H1 (cell line): Measurements from ENCODE around the gene COL6A3. TPM values are rescaled to one million over a fixed set of nuclear protein-coding genes. Genes with fewer than 3 reads are reported as not detected.

Experiments
- CTCF ChIA-PET: fragments of 300-600 bp; sonication (Branson Sonifier 250); formaldehyde crosslinking; loops from one replicate; lab custom pipeline; 2021; ENCODE audit not compliant: partially characterized antibody; lab: Charles Lee
- POLR2A ChIA-PET: fragments of 300-600 bp; sonication (Branson Sonifier 250); formaldehyde crosslinking; loops from one replicate; lab custom pipeline; 2021; ENCODE audit warnings: inconsistent platforms; ENCODE audit not compliant: partially characterized antibody; lab: Charles Lee
- DNase-seq, 2 experiments: peaks; one replicate each; pipeline versions ENCODE4 v3.0.0 to v3.0.0-alpha.2; 2010 to 2022; ENCODE audit warnings: low spot score in 2 of 2, low read depth in 1 of 2, mixed read lengths in 1 of 2
- FAIRE-seq: peaks from 2 replicates; lab custom pipeline; 2011; peaks lifted over from hg19 to GRCh38; lab: Jason Lieb, UNC
- H2AFZ ChIP-seq: 2 replicates; pipeline ENCODE4 v1.8.1; 2012; ENCODE audit warnings: low read length, inconsistent platforms
- H2AK5ac ChIP-seq: 2 replicates; pipeline ENCODE4 v1.6.1; 2013; ENCODE audit warnings: low read depth, low read length
- H2BK120ac ChIP-seq: replicated peaks from 2 replicates; pipeline ENCODE3; 2013; ENCODE audit warnings: low read depth, low read length, inconsistent platforms
- H2BK12ac ChIP-seq: 2 replicates; pipeline ENCODE4 v1.6.1; 2013; ENCODE audit warnings: low read depth, low read length
- H2BK15ac ChIP-seq: 2 replicates; pipeline ENCODE4 v1.6.1; 2013; ENCODE audit warnings: low read length
- H2BK20ac ChIP-seq: 2 replicates; pipeline ENCODE4 v1.6.1; 2013; ENCODE audit warnings: low read length
- H2BK5ac ChIP-seq: 2 replicates; pipeline ENCODE4 v1.6.1; 2013; ENCODE audit warnings: low read depth, low read length
- H3K14ac ChIP-seq: 2 replicates; pipeline ENCODE4 v1.6.1; 2013; ENCODE audit warnings: inconsistent platforms; ENCODE audit not compliant: insufficient read length
- H3K18ac ChIP-seq: 2 replicates; pipeline ENCODE4 v1.6.1; 2013; ENCODE audit warnings: low read length; ENCODE audit errors: extremely low read depth
- H3K23ac ChIP-seq: 2 replicates; pipeline ENCODE4 v1.6.1; 2013; ENCODE audit warnings: inconsistent platforms; ENCODE audit not compliant: insufficient read length
- H3K23me2 ChIP-seq: 2 replicates; pipeline ENCODE4 v1.6.1; 2013; ENCODE audit warnings: low read depth, low read length
- H3K27ac ChIP-seq: 2 replicates; pipeline ENCODE4 v1.6.1; 2011; ENCODE audit warnings: low read depth, low read length, inconsistent platforms
- H3K27me3 ChIP-seq, 4 experiments: replicated peaks in 1 of 4; 1 replicate in 1 of 4; 2 replicates in 3 of 4; pipeline versions ENCODE4 v1.6.1 to v1.8.1; 2011 to 2013; ENCODE audit warnings: low read length in 3 of 4, mild to moderate bottlenecking in 3 of 4, inconsistent platforms in 2 of 4, mixed read lengths in 2 of 4, moderate library complexity in 1 of 4; ENCODE audit not compliant: control insufficient read depth in 3 of 4, insufficient read depth in 3 of 4; ENCODE audit errors: extremely low read depth in 1 of 4
- H3K36me3 ChIP-seq, 4 experiments: 2 replicates each; pipeline versions ENCODE4 v1.6.1 to v1.8.1; 2011 to 2013; ENCODE audit warnings: mild to moderate bottlenecking in 4 of 4, low read length in 3 of 4, moderate library complexity in 2 of 4, control low read depth in 1 of 4, inconsistent platforms in 1 of 4; ENCODE audit not compliant: insufficient read depth in 4 of 4, control insufficient read depth in 2 of 4
- H3K4ac ChIP-seq: replicated peaks from 2 replicates; pipeline ENCODE3; 2013; ENCODE audit warnings: low read length, low read depth, mixed read lengths, inconsistent platforms; ENCODE audit not compliant: insufficient read length
- H3K4me1 ChIP-seq, 4 experiments: replicated peaks in 1 of 4; 1 replicate in 1 of 4; 2 replicates in 3 of 4; pipeline versions ENCODE4 v1.6.1 to v1.8.1; 2011 to 2013; ENCODE audit warnings: low read length in 3 of 4, inconsistent platforms in 2 of 4, mixed read lengths in 1 of 4; ENCODE audit not compliant: insufficient read depth in 4 of 4, control insufficient read depth in 3 of 4
- H3K4me2 ChIP-seq, 2 experiments: 2 replicates each; pipeline versions ENCODE4 v1.6.1 to v1.8.1; 2011 to 2013; ENCODE audit warnings: low read depth in 2 of 2, low read length in 2 of 2, control low read depth in 1 of 2, inconsistent platforms in 1 of 2, mild to moderate bottlenecking in 1 of 2; ENCODE audit not compliant: insufficient read depth in 1 of 2
- H3K4me3 ChIP-seq, 4 experiments: fragments of 200-600, 300-600 bp in 1 of 4; sonication (generic), shearing (Covaris generic), sonication (Bioruptor Twin) in 1 of 4; 2 replicates each; pipeline versions ENCODE4 v1.5.1 to v1.8.1; 2011 to 2016; ENCODE audit warnings: low read length in 4 of 4, low read depth in 3 of 4, control low read depth in 2 of 4, inconsistent platforms in 2 of 4, mild to moderate bottlenecking in 2 of 4, mixed read lengths in 1 of 4, moderate library complexity in 1 of 4; ENCODE audit not compliant: insufficient read depth in 2 of 4; ENCODE audit errors: extremely low read depth in 1 of 4
- H3K56ac ChIP-seq: replicated peaks from 2 replicates; pipeline ENCODE3; 2013; ENCODE audit warnings: low read depth, mild to moderate bottlenecking, mixed read lengths, low read length, inconsistent platforms; ENCODE audit not compliant: insufficient read length
- H3K79me1 ChIP-seq: 2 replicates; pipeline ENCODE4 v1.6.1; 2013; ENCODE audit warnings: low read depth, low read length, control low read depth
- H3K79me2 ChIP-seq, 2 experiments: 2 replicates each; pipeline versions ENCODE4 v1.6.1 to v1.8.1; 2012 to 2013; ENCODE audit warnings: low read length in 2 of 2, mild to moderate bottlenecking in 2 of 2, inconsistent platforms in 1 of 2; ENCODE audit not compliant: insufficient read depth in 2 of 2, control insufficient read depth in 1 of 2
- H3K9ac ChIP-seq, 4 experiments: replicated peaks in 1 of 4; 1 replicate in 1 of 4; 2 replicates in 3 of 4; pipeline versions ENCODE4 v1.6.1 to v1.8.1; 2011 to 2013; ENCODE audit warnings: low read depth in 3 of 4, low read length in 3 of 4, control low read depth in 2 of 4, mild to moderate bottlenecking in 2 of 4, moderate library complexity in 2 of 4, inconsistent platforms in 1 of 4; ENCODE audit errors: extremely low read depth in 1 of 4
- H3K9me3 ChIP-seq, 2 experiments: 2 replicates each; pipeline versions ENCODE4 v1.6.1 to v1.8.1; 2012 to 2013; ENCODE audit warnings: mild to moderate bottlenecking in 2 of 2, moderate library complexity in 2 of 2, control low read depth in 1 of 2, inconsistent platforms in 1 of 2, low read depth in 1 of 2, low read length in 1 of 2, mixed read lengths in 1 of 2; ENCODE audit not compliant: insufficient read depth in 2 of 2
- H4K20me1 ChIP-seq, 2 experiments: replicated peaks in 1 of 2; 2 replicates each; pipeline versions ENCODE3 to v1.8.1; 2011 to 2013; ENCODE audit warnings: inconsistent platforms in 2 of 2, low read length in 2 of 2, mild to moderate bottlenecking in 1 of 2; ENCODE audit not compliant: insufficient read depth in 2 of 2, control insufficient read depth in 1 of 2
- H4K5ac ChIP-seq: 2 replicates; pipeline ENCODE4 v1.6.1; 2013; ENCODE audit warnings: low read length, low read depth, mixed read lengths, inconsistent platforms; ENCODE audit not compliant: insufficient read length
- H4K8ac ChIP-seq: 2 replicates; pipeline ENCODE4 v1.8.0; 2013; ENCODE audit warnings: mild to moderate bottlenecking, moderate library complexity, low read length, inconsistent platforms; ENCODE audit not compliant: insufficient read depth; ENCODE audit errors: extremely low read depth
- H4K91ac ChIP-seq: replicated peaks from 2 replicates; pipeline ENCODE3; 2013; ENCODE audit warnings: low read length, mixed read lengths, inconsistent platforms; ENCODE audit not compliant: insufficient read length
- GABPA ChIP-seq: IDR thresholded peaks from 2 replicates; pipeline ENCODE4 v1.6.1; 2011; ENCODE audit warnings: mild to moderate bottlenecking, low read length, moderate library complexity, borderline replicate concordance; ENCODE audit not compliant: insufficient read depth
- HDAC2 ChIP-seq, 2 experiments: fragments of 300-600 bp in 1 of 2; sonication (generic) in 1 of 2; IDR thresholded peaks; 2 replicates each; pipeline ENCODE4 v1.6.1; 2011 to 2012; ENCODE audit warnings: low read depth in 2 of 2, low read length in 2 of 2, mild to moderate bottlenecking in 2 of 2, moderate library complexity in 2 of 2, borderline replicate concordance in 1 of 2, inconsistent platforms in 1 of 2
- POU5F1 ChIP-seq: IDR thresholded peaks from 2 replicates; pipeline ENCODE4 v1.6.1; 2011; ENCODE audit warnings: low read depth, mild to moderate bottlenecking, low read length, moderate library complexity
- TAF7 ChIP-seq: optimal IDR thresholded peaks from 2 replicates; pipeline ENCODE3; 2011; ENCODE audit warnings: low read depth, mild to moderate bottlenecking, inconsistent platforms, low read length, moderate library complexity, borderline replicate concordance
- TCF12 ChIP-seq: IDR thresholded peaks from 2 replicates; pipeline ENCODE4 v1.6.1; 2011; ENCODE audit warnings: low read depth, mild to moderate bottlenecking, low read length
- WGBS, 2 experiments: shearing (Covaris generic) in 1 of 2; methylation state at CpG; one replicate each; pipeline versions ENCODE4 v1.1.6 to v1.1.7; 2013 to 2015; ENCODE audit warnings: low lambda C conversion rate in 2 of 2, mixed read lengths in 2 of 2, inconsistent platforms in 1 of 2, low coverage in 1 of 2, missing lambda C conversion rate in 1 of 2; ENCODE audit not compliant: insufficient replicate concordance in 2 of 2, insufficient coverage in 1 of 2, insufficient read length in 1 of 2; ENCODE audit errors: extremely low coverage in 1 of 2, missing lambda C conversion rate in 1 of 2; 5-methylcytosine and 5-hydroxymethylcytosine counted together
- polyA plus RNA-seq, 7 experiments: library from polyadenylated mRNA; depleted of rRNA in 3 of 7; stranded (reverse) in 5 of 7; unstranded in 2 of 7; fragments of >200 nt in 5 of 7; fragments of 200-250 nt in 2 of 7; gene quantifications; 1 replicate in 5 of 7; 2 replicates in 1 of 7; 4 replicates in 1 of 7; pipeline versions ENCODE4 v1.2.1 to v1.2.3, GENCODE V29; 2011 to 2013; ENCODE audit warnings: missing spikeins in 2 of 7, mixed read lengths in 2 of 7
- total RNA-seq: library from RNA; stranded (reverse); fragmentation: NEBNext Ultra II Directional; extraction: Animal tissue kit (Norgen Biotek cat#: 25700); gene quantifications from 2 replicates; pipeline ENCODE4 v1.2.1, GENCODE V29; 2021
- TF ChIP-seq, protein P1 (sequence below): IDR thresholded peaks from 2 replicates; pipeline ENCODE4 v1.6.1; 2011; ENCODE audit warnings: low read length, improper control_type of control experiment

COL6A3 gene
- total and polyA plus RNA-seq, 2 of the 8 experiments (the other 6 are each of a cell fraction or from before 2014, with no cell fraction given) = 1.2 to 3.4 TPM

DNA sequence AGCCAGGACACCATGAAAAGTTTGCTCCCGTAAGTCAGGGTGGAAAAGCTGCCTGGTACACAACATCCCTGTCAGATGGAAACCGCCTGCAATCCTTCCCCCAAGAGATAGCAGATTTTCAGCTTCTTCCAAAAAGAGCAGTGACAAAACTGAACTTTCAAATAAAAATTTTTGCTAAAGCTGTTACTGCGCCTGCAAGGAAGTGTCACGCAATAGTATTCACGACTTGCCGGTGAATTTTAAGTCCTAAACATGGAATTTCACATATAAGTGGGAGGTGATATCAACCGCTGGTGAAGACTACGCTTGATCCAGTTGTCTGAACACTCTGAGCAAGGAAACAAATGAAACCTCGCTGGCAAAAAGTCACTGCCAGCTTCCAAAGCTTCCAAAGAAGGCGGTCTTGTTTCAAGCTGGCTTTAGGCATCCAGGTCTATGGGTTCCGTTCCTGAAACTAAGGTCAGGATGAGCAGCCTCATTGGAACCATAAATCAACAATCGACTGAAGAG, 2.8 kb downstream of the COL6A3 start:
- Histone ChIP-seq H3K79me2 (no peaks in the 10 kb centered on the region), H4K20me1 (no peaks in the 10 kb centered on the region), H3K4me2 (no peak overlapping the region)
- TF ChIP-seq GABPA (no peak), HDAC2 (IDR thresholded peaks at IDR 0.05; ENCODE audit: borderline replicate concordance in 1 of 2, low read depth in 2 of 2, low read length in 2 of 2) (no peak), TCF12 (no peak), POU5F1 (no peak), TAF7 (no peak)
- TF ChIP-seq, protein P1, sequence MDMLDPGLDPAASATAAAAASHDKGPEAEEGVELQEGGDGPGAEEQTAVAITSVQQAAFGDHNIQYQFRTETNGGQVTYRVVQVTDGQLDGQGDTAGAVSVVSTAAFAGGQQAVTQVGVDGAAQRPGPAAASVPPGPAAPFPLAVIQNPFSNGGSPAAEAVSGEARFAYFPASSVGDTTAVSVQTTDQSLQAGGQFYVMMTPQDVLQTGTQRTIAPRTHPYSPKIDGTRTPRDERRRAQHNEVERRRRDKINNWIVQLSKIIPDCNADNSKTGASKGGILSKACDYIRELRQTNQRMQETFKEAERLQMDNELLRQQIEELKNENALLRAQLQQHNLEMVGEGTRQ = no peak

More for the DNA sequence above, 2.8 kb downstream of the COL6A3 start:
- H3K23me2 ChIP-seq = no peaks in the 10 kb centered on the region
- H3K14ac ChIP-seq = no peak overlapping the region
- H4K91ac ChIP-seq = no peak overlapping the region
- no peak overlapping the region for H2BK5ac ChIP-seq
- H2BK20ac ChIP-seq = no peak overlapping the region
- no peaks in the 10 kb centered on the region; a peak in 1 of 7 replicates for H3K27me3 ChIP-seq
- no peak overlapping the region for H2BK15ac ChIP-seq
- no peak overlapping the region for H2AK5ac ChIP-seq
- H4K8ac ChIP-seq = no peak overlapping the region
- H3K36me3 ChIP-seq = no peaks in the 10 kb centered on the region
- H3K56ac ChIP-seq = no peak overlapping the region
- no peak overlapping the region for H2AFZ ChIP-seq
- POLR2A ChIA-PET = interaction anchor here (1.3 kb wide), 1 partner anchor 9 kb away, joined by 3 read pairs; no protein-coding TSS in a partner anchor
- H3K79me1 ChIP-seq = no peaks in the 10 kb centered on the region
- no peak overlapping the region for H3K18ac ChIP-seq
- 94% methylated on average over 12 of the region's 12 CpGs; no CpG with 5 or more reads in 1 of the 2 experiments for WGBS, 2 experiments
- H3K4me1 ChIP-seq = peaks cover 0 to 6% (median under 1%) of the 10 kb centered on the region in 4 experiments; a peak in 3 of 7 replicates
- H3K27ac ChIP-seq = no peak overlapping the region
- H3K4me3 ChIP-seq = no peak overlapping the region
- FAIRE-seq (no peak), DNase-seq (no peak)
- no peak overlapping the region for H3K23ac ChIP-seq
- CTCF ChIA-PET = interaction anchor here (0.6 to 7.0 kb wide), 18 partner anchors 10 to 278 kb away, joined by 3 to 53 read pairs (median 4); no protein-coding TSS in a partner anchor
- H3K9me3 ChIP-seq = no peaks in the 10 kb centered on the region
- H3K4ac ChIP-seq = no peak overlapping the region
- no peak overlapping the region for H4K5ac ChIP-seq
- H3K9ac ChIP-seq = no peak overlapping the region
- no peak overlapping the region for H2BK12ac ChIP-seq
- H2BK120ac ChIP-seq = no peak overlapping the region
